Putamen (tissue), 1 donor: ENCODE data around the gene CAMK2D.
"Not testable (repeated sequence)": the region's sequence is repeated elsewhere in the genome, so short reads cannot be mapped to it uniquely, and the experiment has no call there.

Experiments used
- DNase-seq: peaks from one replicate; pipeline ENCODE4 v3.0.0-alpha.2; 2016; ENCODE audit warnings: low spot score

CAMK2D gene

GRCh38 chr4:113761620-113762185 is at the start of gene CAMK2D:
TSS of gene CAMK2D (minus strand) at chr4:113761738. CDS start at chr4:113761068, 670 bp downstream.
- peak; percentile 93 for DNase-seq

- DNase-seq = no peak
Observed at GRCh38 chr4:113810906-113811305, 49.4 kb upstream of the CAMK2D start.

- peak; percentile 16 for DNase-seq
Observed at GRCh38 chr4:113809311-113809710, 47.8 kb upstream of the CAMK2D start.

- DNase-seq = no peak
Observed at GRCh38 chr4:113806850-113807249, 45.3 kb upstream of the CAMK2D start.

GRCh38 chr4:113801882-113802281 is 40.3 kb upstream of the CAMK2D start:
- no peak for DNase-seq

GRCh38 chr4:113796381-113796780 is 34.8 kb upstream of the CAMK2D start:
- DNase-seq = not testable (repeated sequence)

GRCh38 chr4:113790478-113790877 is 28.9 kb upstream of the CAMK2D start:
- DNase-seq = peak; percentile 33

- no peak for DNase-seq
Observed at GRCh38 chr4:113788888-113789287, 27.4 kb upstream of the CAMK2D start.

- no peak for DNase-seq
Observed at GRCh38 chr4:113785781-113786180, 24.2 kb upstream of the CAMK2D start.

- peak; percentile 32 for DNase-seq
Observed at GRCh38 chr4:113784497-113785250, 23.1 kb upstream of the CAMK2D start.

GRCh38 chr4:113783701-113784100 is 22.2 kb upstream of the CAMK2D start:
- no peak for DNase-seq

GRCh38 chr4:113783289-113783688 is 21.8 kb upstream of the CAMK2D start:
- no peak for DNase-seq

- DNase-seq = no peak
Observed at GRCh38 chr4:113781439-113782040, 20.0 kb upstream of the CAMK2D start.

- DNase-seq = no peak
Observed at GRCh38 chr4:113776679-113777078, 15.1 kb upstream of the CAMK2D start.

GRCh38 chr4:113776016-113776415 is 14.5 kb upstream of the CAMK2D start:
- no peak for DNase-seq

GRCh38 chr4:113773756-113774155 is 12.2 kb upstream of the CAMK2D start:
- DNase-seq = no peak

GRCh38 chr4:113773014-113773413 is 11.5 kb upstream of the CAMK2D start:
- no peak for DNase-seq

- DNase-seq = no peak
Observed at GRCh38 chr4:113772319-113772718, 10.8 kb upstream of the CAMK2D start.

- no peak for DNase-seq
Observed at GRCh38 chr4:113769744-113770143, 8.2 kb upstream of the CAMK2D start.

GRCh38 chr4:113768952-113769351 is 7.4 kb upstream of the CAMK2D start:
- DNase-seq = no peak

GRCh38 chr4:113766882-113767281 is 5.3 kb upstream of the CAMK2D start:
- DNase-seq = no peak

- no peak for DNase-seq
Observed at GRCh38 chr4:113764720-113765264, 3.3 kb upstream of the CAMK2D start.

GRCh38 chr4:113763923-113764322 is 2.4 kb upstream of the CAMK2D start:
- DNase-seq = not testable (repeated sequence)
